RCC 7860 (cell line): Measurements from ENCODE around the gene ATP8B3.

Experiments
- DNase-seq: peaks from one replicate; pipeline ENCODE4 v3.0.0-alpha.2; 2015; ENCODE audit warnings: low spot score
- FAIRE-seq: peaks from 2 replicates; lab custom pipeline; 2012; peaks lifted over from hg19 to GRCh38; lab: Jason Lieb, UNC

The ATP8B3 gene

GRCh38 chr19:1837222-1837565 lies 25.1 kb upstream of the ATP8B3 start:
- FAIRE-seq (no peak), DNase-seq (no peak)

DNA sequence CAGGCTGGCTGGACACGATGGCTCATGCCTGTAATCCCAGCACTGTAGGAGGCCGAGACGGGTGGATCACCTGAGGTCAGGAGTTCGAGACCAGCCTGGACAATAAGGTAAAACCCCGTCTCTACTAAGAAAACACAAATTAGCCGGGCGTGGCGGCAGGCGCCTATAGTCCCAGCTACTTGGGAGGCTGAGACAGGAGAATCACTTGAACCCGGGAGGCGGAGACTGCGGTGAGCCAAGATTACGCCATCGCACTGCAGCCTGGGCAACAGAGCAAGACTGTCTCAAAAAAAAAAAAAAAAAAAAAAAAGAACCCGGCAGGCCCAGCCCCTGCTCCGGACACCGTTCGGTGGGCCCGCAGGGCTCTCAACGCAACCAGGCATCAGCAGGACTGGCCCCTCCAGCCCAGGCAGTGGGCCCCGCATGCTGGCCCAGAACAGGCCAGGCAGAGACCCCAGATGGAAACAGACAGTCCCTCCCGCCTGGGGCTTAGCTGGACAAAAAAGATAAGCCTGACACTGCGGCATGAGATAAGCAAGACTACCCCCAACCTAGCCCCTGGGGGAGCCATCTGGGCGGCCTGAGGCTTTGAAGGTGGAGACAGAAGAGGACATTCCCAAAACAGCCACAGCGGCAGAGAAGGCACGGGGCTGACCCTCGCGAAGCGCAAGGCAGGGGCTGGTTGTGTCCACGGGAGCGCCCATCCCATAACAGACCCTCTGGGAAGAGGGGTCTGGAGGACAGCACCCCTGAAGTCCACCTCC lies 24.6 kb upstream of the ATP8B3 start:
- DNase-seq = no peak
- FAIRE-seq = no peak

DNA sequence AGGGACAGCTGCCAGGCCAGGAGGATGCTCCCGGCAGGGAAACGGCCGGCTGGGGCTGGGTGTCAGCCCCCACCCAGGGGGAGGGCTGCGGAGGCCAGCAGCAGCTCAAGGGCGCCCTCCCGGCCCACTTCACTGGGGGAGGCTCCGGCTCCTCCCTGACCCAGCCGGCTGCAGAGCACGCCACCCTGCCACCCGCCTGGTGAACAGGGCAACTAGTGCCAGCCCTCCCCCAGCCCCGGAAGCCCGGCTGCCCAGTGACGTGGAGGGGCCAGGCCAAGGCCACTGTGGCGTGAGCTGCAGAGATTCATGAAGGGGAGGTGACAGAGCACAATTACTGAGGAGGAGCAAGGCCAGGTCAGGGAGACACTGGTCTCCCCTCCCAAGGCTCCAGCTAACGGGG lies 21.5 kb upstream of the ATP8B3 start:
- FAIRE-seq = peak; percentile 90

DNA sequence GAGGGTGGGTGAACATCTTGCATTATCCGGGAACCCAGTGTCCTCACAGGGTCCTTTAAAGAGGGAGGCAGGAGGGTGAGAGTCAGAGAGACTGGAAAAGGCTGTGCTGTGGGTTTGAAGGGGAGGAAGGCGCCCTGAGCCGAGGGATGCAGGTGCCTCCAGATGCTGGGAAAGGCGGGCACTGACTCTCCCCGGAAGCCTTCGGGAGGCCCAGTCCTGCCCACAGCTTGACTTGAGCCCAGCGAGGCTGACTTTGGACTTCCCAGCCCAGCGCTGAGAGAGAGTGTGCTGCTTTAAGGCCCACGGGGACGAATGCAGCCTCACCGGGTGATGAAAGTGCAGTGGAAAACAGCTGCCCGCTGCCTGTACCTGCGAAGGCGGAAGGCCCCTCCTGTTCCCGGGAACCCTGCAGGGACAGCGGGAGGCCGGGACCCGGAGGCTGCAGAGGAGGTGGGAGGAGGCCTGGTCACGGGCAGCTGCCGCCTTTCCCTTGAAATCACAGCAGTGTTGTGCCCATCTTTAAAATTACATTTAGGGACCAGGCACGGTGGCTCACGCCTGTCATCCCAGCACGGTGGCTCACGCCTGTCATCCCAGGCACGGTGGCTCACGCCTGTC lies 20.1 kb upstream of the ATP8B3 start:
- FAIRE-seq (no peak), DNase-seq (no peak)

More for the DNA sequence above, 21.5 kb upstream of the ATP8B3 start:
- DNase-seq = peak; percentile 91

- DNase-seq (no peak), FAIRE-seq (no peak)
Observed at GRCh38 chr19:1830978-1831377, 18.9 kb upstream of the ATP8B3 start.

DNA sequence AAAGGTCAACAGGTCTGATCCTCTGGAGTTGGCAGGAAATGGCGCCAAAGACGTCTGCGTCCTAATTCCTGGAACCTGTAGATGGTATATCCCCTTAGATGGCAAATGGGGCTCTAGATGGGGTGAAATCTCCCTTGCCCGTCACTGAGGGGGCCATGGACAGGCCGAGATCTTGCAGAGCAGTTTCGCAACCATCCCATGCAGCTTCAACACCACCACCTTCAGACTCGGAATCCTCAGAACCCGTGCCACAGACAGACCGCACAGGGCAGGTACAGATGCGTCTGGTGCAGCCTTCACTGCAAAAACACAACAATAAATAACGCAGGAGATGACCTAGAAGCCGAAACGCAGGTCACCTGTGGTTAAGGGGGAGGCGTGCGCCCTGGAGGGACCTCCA lies 18.5 kb upstream of the ATP8B3 start:
- DNase-seq = no peak
- FAIRE-seq = no peak

DNA sequence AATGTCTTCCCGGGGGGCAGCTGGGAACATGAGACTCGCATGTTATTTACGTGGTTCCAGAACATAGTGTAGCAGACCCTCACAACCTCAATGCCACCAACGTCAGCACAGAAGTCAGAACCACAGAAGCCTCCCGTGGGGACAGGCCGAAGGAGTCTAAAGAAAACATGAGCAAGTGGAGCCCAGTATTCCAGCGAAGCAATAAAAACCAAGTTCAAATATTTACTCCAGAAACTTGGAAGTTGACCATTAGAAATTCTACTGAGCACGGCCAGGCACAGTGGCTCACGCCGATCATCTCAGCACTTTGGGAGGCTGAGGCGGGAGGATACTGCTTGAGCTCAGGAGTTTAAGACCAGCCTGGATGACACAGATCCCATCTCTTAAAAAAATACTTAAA lies 17.9 kb upstream of the ATP8B3 start:
- DNase-seq = no peak
- no peak for FAIRE-seq

GRCh38 chr19:1828279-1829238 lies 16.5 kb upstream of the ATP8B3 start:
- no peak for DNase-seq
- FAIRE-seq = no peak

DNA sequence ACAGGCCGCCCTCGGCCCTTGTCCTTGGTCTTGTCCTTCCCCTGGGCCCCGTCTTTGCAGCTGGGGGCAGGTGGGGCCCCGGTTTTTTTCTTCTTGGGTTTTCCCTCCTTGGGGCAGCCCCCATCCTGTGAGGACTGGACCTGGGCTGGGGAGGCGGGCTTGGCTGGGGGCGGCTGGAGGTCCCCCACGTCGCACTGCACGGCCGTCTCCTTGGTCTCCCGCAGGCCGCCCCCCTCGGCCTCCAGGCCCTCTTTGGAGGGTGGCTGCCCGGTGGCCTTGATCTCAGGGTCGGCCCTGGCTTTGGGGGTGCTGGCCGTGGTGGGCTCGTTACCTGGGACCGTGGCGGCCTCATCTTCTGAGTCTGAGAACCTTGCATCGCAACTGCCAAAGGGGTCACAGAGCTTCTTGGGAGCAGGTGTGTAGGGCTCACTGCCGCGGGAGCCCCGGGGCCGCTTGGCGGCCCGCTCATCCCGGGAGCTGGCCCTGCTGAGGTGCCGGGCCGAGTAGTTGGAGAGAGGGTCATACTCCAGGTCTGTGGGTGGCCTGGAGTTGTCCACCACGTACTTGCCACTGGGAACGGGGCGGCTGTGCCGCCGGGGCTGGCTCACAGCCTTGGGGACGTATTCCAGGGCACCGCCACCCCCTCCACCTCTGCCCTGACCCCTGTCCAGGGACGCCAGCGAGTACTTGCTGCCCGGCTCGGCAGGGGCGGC lies 15.6 kb upstream of the ATP8B3 start:
- FAIRE-seq = no peak
- DNase-seq = no peak

DNA sequence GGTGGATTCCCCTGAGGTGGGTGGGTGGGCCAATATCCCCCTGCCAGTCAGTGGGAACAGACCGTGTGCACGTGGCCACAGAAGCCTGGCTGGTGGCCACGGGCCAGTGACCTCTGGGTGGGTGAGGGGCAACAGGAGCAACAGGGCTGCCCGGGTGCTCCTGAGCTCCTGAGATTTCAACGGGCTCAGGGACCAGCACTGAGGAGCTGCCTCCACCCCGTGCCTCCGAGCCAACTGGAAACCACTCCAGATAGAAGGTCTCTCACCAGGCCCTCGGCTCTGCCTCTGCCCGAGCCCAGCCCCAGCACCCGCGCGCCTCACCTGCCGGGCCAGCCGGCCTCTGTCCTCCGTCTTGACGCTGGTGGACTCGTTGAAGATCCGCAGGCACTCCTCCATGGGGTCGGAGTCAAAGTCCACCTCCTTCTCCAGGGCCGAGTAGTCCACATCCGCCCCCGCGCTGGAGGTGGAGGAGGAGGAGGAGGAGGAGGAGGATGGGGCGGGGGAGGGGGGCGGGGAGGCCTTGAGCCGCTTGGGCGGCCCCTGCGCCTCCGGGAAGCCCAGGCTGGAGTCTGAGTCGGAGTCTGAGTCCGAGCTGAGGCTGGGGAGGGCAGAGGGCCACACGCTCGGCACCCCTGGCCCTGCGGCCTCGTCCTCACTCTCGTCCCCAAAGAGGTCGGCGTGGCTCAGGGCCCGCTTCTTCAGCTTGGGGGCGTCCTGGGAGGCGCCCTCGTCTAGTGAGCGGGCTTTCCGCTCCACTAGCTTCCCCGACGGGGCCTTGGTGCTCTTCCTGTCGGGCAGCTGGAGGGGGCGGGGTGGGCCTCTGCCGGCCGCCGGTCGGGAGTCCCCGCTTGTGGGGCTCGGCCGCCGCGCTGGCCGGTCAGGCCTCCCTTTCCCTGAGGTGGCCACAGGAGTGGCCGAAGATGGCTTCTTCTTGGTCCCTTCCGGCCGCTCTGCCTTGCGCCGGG lies 14.8 kb upstream of the ATP8B3 start:
- FAIRE-seq (no peak), DNase-seq (peak; percentile 79)

DNA sequence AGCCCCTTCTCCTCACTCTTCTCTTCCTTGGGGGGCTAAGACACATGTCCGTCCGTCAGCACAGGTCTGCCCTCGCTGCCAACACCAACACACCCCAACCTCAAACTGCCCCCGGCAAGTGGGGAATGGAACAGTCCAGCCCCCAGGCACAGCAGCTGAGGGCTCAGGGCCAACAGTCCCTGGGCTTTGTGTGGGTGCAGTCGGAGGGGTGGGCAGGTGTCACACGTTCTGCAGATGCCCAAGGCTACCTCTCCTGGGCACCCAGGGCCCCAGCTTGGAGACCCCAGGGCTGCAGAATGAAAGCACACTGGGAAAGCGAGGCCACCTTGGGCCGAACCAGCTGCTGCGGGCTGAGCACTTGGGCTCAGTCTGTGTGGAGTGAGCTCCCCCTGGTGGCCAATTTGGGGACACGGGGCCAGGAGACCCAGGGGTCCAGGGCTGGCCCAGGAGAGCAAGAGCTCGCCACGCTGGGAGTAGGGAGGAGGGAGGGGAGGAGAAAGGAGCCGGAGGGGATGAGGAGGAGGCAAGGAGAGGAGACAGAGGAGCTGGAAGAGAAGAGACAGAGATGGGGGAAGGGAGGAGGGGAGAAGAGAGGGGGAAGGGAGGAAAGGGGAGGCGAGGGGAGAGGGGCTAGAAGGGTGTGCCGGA lies 14.0 kb upstream of the ATP8B3 start:
- no peak for FAIRE-seq

DNA sequence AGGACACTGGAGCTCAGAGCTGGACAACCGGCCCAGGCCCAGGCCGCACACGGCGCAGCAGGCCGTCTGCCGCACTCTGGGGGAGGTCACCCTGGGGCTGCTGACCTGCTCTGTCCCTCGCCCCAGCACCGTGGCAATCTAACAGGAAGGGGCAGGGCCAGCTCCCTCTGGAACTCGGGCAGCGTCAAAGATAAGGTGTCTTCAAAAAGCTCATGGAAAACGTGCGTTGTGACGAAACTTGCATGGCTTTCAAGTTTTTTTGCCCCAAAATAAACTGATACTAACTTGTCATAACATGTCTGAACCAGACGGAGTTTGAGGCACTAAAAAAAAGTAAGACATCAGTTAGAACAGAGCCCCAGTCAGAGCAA lies 12.2 kb upstream of the ATP8B3 start:
- FAIRE-seq = no peak

More for the DNA sequence above, 14.0 kb upstream of the ATP8B3 start:
- DNase-seq = peak; percentile 59

GRCh38 chr19:1823539-1824251 lies 11.6 kb upstream of the ATP8B3 start:
- DNase-seq (no peak), FAIRE-seq (no peak)

More for the DNA sequence above, 12.2 kb upstream of the ATP8B3 start:
- no peak for DNase-seq

GRCh38 chr19:1823020-1823419 lies 10.9 kb upstream of the ATP8B3 start:
- no peak for FAIRE-seq
- no peak for DNase-seq

- FAIRE-seq = no peak
Observed at GRCh38 chr19:1822210-1822609, 10.1 kb upstream of the ATP8B3 start.

DNA sequence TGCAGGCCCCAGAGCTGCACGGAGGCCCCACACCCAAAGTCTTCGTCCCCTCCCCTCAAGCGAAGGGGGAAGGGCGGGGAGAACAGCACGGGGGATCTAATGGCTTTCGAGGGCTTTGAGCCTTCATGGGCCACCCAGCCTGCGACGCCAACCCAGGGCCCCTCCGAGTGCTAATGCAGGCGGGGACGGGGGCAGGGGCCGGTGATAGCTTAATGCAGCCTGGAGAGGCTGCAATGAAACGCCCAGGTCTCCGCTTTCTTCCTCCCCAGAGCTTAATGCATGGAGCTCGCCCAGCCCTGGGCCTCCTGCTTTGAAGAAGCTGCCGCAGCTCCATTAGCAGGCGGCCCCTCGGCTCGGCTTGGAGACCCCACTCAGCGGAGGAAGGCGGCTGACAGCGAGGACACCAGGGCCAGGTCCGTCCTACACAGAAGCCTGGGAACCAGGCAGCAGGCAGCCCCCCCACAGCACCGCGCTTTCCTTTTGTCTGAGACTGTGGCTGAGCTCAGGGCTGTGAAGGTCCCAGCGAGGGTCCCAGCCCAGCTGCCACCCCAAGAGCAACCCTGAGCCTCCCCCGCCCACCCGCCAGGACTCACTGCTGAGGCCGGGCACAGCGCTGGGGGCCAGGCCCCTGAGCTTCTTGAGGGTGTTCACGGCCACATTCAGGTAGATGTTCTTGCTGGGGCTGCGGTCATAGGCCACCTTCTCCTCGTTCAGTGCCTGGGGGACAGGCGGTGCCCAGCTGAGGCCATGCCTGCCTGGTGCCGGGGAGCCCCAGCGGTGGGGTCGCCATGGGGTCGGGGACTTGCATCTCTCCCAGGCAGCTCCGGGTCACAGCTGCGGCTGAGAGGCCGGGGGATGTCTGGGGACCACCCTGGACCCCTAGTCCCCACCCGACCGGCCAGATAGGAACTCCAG lies 7.5 kb upstream of the ATP8B3 start:
- FAIRE-seq (no peak), DNase-seq (no peak)

More at GRCh38 chr19:1822210-1822609, 10.1 kb upstream of the ATP8B3 start:
- no peak for DNase-seq

GRCh38 chr19:1818549-1819195 lies 6.6 kb upstream of the ATP8B3 start:
- FAIRE-seq (no peak), DNase-seq (no peak)
